ENCODE results near the gene SCNN1G.

SCNN1G gene

DNA sequence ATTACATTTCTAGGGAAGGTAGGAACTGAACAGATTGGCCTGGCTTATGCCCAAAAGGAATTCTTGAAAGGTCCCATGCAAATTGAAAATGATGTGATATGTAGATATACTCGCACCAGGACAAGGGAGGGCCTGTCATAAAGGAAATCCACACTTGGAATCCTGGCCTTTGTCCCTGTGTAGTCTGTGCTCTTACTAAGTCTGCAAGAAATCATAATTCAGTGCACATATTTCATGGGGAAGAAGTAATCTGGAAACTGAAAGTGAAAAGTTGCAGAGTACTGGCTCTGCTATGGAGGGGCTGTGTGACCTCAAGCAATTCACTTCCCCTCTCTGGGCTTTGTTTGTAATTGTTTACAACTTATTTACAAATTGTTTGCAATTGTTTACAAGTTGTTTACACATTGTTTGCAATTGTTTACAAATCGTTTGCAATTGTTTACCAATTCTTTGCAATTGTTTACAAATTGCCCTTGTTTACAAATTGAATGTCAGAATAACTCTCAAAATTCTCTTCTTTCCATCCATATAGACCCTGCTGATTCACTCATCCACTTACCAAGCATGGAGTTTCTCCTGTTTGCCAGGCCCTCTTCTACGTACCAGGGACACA lies 12.9 kb downstream of the SCNN1G start:
- DNase-seq (ENCODE audit: extremely low read depth in 1 of 2, low read depth in 1 of 2), result no peak

DNA sequence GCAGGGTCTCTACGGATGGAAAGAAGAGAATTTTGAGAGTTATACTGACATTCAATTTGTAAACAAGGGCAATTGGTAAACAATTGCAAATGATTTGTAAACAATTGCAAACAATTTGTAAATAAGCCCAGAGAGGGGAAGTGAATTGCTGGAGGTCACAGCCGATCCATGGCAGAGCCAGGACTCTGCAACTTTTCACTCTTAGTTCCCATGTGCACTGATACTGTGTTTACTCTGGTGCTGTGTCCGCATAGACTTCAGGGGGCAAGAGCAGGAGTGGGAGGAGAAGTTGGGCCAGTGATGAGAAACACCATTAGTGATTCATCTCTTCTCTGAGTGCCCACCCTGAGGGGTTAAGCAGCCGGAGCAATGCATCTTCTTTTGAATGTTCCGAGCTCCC lies 14.0 kb downstream of the SCNN1G start:
- no peak for DNase-seq (ENCODE audit: extremely low read depth in 1 of 2, low read depth in 1 of 2)

DNA sequence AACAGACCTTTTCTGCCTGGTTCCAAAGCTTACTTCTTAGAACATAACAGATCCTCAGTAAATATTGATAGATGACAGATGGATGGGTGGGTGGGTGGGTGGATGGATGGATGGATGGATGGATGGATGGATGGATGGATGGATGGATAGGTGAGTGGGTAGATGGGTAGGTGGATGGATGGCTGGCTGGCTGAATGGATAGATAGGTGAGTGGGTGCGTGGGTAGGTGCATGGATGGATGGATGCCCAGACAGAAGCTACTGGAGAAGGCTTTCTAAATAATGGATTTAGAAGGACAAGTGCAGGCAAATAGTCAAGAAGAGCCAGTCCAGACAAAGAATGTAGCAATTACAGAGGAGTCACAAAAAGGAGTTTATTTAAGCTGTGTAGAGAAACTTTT lies 19.6 kb downstream of the SCNN1G start:
- DNase-seq (ENCODE audit: extremely low read depth in 1 of 2, low read depth in 1 of 2), result no peak

DNA sequence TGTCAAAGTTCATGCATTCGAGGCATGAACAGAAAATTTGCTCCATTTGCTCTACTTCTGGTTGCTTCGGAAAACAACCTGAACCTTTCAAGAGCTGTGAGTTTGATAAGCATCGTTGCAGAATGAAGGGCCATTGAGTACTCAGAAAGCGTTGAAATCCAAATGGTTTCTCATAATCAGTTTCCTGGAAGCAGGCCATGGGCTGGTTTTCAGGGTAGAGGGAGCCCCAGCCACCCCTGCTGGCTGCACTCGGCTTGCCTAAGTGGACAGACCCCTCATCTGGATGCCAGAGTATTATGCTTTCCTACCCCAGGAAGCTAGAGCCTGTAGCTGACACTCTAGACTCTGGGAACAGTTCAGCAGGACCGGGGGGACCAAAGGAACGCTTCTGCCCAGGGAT lies 24.4 kb downstream of the SCNN1G start:
- no peak for DNase-seq (ENCODE audit: extremely low read depth in 1 of 2, low read depth in 1 of 2)

DNA sequence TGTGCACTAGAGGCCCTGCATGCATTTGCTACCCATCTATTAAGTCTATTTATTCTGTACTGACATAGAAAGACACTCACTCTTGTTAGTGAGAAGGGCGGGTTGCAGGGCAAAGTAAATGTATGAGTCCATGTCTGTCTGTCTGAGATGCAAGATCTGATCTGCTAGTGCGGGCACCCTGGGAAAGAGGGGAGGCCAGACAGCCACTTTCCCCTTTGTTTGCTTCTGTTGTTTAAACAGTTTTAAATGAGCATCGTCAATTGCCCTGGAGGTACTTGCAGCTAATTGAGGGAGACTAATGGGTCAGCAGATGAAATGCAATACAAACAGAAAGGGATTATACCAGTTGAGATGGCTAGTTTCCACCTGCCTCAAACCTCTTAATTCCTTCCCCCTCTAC lies 24.9 kb downstream of the SCNN1G start:
- DNase-seq (ENCODE audit: extremely low read depth in 1 of 2, low read depth in 1 of 2), result no peak

DNA sequence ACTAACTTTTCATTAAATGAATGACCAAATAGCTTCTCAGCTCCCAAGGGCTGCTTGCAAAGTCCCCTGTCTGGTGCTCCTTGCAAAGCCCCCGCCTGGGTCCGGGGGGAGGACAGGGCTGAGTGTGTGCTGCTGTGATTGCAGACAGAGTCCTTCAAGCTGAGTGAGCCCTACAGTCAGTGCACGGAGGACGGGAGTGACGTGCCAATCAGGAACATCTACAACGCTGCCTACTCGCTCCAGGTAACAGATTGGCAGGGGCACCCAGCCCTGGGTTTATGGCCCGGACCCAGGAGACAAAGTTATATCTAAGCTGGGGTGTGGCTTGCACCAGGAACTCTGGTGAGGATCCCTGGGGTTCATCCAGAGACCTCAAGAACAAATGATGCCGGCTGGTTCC lies 27.1 kb downstream of the SCNN1G start:
- DNase-seq (ENCODE audit: extremely low read depth in 1 of 2, low read depth in 1 of 2), result no peak

DNA sequence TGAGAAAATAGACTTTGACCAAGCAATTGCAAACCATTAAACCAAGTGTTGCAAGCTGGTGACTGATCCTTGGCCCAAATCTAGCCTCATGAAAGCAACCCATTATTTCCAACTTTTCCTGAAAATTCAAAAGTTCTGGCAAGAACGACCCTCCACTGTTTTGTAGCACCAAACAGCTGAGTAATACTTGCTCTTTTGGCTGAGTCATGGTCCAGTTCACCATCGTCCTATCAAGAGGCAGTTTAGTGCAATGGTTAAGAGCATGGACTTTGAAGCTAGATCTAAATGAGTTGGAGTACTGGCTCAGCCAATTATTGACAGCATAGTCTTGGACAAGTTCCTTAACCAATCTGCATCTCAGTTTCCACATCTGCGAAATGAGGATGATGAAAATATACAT lies 31.3 kb downstream of the SCNN1G start:
- DNase-seq (ENCODE audit: extremely low read depth in 1 of 2, low read depth in 1 of 2), result no peak

DNA sequence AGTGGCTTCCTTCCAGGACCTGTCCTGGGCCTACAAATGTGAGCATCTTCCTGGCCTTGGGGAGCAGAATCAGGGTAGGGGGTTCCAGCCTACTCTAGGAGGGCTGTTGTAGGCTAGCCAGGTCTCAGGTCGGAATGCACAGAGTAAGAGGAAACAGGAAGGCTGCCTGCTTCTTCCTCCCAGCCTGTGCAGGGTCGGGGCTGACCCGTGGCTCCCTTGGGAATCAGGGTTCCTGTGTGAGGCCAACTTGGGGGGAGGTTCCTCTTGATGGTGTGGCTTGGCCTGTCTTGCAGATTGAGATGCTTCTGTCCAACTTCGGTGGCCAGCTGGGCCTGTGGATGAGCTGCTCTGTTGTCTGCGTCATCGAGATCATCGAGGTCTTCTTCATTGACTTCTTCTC lies 32.3 kb downstream of the SCNN1G start:
- DNase-seq (ENCODE audit: extremely low read depth in 1 of 2, low read depth in 1 of 2), result no peak

DNA sequence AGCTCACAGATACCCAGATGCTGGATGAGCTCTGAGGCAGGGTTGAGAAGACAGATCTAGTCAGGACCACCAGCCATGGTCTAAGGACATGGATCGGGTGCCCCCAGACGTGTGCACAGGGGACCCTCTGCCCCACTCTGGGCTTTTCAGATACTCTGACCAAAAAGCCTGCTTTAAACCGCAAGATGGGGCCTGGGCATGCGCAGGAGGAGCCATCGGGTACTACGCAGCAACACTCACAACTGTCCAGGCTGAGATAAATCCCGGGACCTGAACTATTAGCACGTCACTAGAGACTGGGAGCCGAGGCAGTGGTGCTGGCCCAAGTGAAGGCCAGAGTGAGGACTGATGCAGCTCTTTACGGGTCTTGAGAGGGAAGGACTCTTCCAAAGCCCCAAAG lies 32.9 kb downstream of the SCNN1G start:
- DNase-seq (ENCODE audit: extremely low read depth in 1 of 2, low read depth in 1 of 2), result no peak

DNA sequence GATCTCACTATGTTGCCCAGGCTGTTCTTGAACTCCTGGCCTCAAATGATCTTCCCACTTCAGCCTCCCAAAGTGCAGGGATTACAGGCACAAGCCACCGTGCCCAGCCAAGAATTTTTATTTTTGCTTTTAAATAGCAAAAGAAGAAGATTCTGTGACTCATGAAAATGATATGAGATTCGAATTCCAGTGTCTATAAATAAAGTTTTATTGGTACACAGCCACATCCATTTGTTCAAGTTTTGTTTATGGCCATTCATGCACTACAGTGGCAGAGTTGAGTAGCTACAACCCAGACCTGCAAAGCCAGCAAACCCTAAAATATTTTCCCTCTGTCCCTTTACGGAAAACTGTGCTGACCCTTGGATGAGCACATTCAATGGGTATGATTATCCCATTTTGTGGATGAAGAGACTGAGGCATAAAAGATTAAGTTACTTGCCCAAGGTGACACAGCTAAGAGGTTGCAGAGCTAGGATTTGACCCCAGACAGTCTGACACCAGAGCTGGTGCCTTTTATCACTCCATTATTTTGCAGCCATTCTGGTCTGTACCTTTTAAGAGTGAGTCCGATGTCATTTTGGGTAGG lies 34.2 kb downstream of the SCNN1G start:
- DNase-seq (ENCODE audit: extremely low read depth in 1 of 2, low read depth in 1 of 2), result no peak

DNA sequence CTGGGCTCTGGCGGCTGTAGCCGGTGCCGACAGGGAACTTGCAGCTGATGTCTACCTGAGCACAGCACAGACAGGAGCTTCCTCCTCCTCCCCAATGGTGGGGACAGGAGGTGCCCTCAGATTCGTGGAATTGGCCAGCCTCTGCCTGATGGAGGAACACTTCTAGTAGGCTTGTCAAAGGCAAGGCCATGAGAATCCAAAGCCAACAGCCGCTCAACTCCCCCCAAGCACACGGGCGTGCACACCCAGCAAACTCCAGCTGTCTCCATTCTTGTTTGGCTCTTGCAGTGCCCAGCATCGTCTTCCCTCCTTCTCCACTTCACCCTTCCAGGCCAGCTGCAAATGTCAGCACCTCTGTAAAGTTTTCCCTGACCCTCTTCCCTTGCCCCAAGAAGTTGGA lies 35.1 kb downstream of the SCNN1G start:
- no peak for DNase-seq (ENCODE audit: extremely low read depth in 1 of 2, low read depth in 1 of 2)

DNA sequence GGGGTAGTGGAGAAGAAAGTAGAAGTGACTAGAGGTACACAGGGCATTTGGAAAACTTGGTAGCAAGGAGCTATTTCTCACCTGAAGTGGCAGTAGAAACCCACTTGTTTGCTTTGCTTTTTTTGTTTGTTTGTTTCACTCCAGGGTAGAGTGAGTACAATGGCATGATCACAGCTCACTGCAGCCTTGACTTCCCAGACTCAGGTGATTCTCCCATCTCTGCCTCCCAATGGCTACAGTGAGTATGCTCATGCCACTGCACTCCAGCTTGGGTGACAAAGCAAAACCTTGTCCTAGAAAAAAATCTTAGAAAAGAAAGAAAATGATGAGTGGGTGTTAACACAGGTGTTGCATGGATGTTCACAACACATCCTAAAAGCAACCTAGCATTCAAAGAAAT lies 40.4 kb downstream of the SCNN1G start:
- no peak for DNase-seq (ENCODE audit: extremely low read depth in 1 of 2, low read depth in 1 of 2)

DNA sequence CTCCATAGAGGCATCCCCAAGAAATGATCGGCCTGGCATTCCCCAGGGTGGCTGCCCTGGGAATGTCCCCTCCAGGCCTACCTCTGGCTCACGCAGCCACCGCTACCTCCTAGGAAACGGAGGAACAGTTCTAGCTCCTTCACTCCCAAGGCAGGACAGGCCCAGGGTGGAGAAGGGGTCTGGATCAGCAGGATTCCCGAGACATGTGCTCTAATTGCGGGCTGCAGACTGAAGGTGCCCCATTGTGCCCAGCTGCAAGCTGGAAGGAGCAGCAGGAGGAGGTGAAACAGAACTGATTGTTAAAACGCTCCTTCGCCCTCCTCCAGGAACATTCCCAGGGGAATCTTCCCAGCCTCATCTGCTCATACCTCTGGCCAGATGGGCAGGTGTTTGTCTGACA lies 40.8 kb downstream of the SCNN1G start:
- no peak for DNase-seq (ENCODE audit: extremely low read depth in 1 of 2, low read depth in 1 of 2)

DNA sequence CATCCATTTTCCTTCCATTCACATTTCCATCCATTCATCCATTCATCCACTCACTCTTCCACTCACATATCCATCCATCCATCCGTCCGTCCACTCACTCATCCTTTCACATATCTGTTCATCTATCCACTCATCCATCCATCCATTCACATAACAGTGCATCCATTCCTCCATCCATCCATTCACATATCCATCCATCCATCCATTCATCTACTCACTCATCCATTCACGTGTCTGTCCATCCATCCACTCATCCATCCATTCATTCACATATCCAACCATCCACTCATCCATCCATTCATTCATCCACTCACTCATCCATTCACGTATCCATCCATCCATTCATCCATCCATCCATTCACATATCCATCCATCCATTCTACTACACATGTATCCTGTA lies 42.6 kb downstream of the SCNN1G start:
- DNase-seq (ENCODE audit: extremely low read depth in 1 of 2, low read depth in 1 of 2), result no peak

DNA sequence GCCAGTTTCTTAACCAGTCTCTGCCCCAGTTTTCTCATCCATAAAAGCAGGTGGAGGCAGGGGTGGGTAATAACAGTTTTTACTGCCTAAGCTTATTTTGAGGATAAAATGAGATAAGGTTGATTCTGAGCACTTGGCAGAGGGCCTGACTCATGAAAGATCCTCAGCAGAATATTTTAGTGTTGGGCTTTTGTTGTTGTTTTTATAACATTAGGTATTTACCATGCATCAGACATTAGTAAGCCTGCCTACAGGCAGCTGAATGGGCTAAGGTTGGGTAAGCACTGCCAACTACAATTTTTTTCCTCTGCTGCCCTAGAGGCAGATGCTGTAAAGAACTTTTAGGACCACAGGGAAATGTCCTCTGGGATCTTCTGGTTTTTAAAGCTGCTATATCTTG lies 43.1 kb downstream of the SCNN1G start:
- DNase-seq (ENCODE audit: extremely low read depth in 1 of 2, low read depth in 1 of 2), result no peak

DNA sequence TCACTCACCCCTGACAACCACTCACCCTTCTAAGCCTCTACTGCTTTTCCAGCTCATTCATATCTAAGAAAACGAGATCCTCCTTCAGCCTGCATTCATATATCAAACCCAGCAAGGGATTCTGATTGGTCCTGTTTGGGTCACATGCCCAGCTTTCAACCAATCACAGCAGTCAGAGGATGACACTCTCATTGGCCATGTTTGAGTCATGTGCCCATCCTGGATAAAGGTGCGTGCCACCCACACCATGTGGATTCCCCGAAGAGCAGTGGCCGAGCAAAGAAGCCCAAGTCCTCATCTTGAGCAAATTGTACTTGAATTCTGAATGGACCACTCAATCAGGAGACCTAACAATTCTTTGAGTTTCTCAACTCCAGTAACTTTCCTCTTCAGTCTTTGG lies 45.0 kb downstream of the SCNN1G start:
- no peak for DNase-seq (ENCODE audit: extremely low read depth in 1 of 2, low read depth in 1 of 2)

DNA sequence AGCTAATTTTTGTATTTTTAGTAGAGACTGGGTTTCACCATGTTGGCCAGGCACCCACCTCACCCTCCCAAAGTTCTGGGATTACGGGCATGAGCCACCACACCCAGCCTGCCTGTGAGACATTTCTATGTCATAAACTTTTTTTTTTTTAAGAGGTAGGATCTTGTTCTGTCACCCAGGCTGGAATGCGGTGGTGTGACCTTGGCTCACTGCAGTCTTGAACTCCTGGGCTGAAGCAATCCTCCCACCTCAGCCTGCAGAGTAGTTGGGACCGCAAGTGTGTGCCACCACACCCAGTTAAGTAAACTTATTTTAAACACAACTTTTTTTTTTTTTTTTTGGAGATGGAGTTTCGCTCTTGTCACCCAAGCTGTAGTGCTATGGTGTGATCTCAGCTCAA lies 47.2 kb downstream of the SCNN1G start:
- DNase-seq (ENCODE audit: extremely low read depth in 1 of 2, low read depth in 1 of 2), result no peak

DNA sequence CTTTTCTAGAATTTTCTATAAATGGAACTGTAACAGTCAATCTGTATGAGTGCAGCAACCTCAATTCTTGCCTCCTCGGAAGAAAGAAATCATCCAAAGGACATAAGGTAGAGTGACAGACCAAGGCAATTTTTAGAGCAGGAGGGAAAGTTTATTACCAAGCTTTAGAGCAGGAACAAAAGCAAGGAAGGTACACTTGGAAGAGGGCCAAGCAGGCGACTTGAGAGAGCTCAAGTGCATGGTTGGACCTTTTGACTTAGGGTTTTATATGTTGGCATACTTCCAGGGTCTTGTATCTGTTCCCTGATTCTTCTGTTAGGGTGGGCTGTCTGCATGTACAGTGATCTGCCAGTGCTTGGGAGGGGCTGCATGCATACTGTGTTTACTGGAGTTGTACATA lies 50.3 kb downstream of the SCNN1G start:
- DNase-seq (ENCODE audit: extremely low read depth in 1 of 2, low read depth in 1 of 2), result no peak

DNA sequence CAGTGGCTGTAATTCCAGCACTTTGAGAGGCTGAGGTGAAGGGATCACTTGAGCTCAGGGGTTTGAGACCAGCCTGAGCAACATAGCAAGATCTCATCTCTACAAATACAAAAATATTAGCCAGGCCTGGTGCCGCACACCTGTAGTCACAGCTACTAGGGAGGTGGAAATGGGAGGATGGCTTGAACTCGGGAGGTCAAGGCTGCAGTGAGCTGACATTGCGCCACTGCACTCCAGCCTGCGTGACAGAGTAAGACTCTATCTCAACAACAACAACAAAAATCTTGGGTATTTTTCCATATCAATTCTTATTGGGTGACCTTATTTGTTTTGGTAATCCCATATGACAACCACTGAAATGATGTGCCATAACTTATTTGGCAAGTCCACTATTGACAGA lies 52.6 kb downstream of the SCNN1G start:
- DNase-seq (ENCODE audit: extremely low read depth in 1 of 2, low read depth in 1 of 2), result no peak

DNA sequence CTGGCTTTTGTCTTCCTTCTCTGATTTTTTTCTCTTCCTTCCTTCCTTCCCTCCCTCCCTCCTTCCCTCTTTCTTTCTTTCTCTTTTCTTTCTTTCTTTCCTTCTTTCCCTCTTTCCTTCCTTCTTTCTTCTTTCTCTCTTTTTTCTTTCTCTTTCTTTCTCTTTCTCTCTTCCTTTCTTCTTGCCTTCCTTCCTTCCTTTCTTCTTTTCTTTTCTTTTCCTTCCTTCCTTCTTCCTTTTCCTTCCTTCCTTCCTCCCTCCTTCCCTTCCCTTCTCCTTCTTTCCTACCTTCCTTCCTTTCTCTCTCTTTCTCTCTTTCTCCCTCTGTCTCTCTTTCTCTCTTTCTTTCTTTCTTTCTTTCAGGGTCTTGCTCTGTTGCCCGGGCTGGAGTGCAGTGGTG lies 54.4 kb downstream of the SCNN1G start:
- no peak for DNase-seq (ENCODE audit: extremely low read depth in 1 of 2, low read depth in 1 of 2)

DNA sequence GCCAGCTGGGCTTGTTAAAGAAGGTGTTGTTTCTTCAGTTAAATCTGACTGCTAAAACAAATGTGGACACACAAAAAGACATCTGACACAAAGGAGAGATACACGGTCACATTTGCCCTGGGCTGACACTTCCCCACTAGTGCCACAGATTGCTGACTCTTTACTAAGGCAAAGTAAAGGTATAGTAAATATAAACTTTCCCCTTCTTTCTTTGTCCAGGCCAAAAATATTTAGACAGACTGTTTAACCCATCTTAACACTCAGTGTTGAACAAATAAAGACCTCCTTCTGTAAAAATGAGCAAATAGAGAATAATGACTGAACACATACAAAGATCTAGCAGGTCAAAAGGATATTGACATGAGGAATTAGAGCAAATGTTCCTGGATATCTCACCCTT lies 58.4 kb downstream of the SCNN1G start:
- no peak for DNase-seq (ENCODE audit: extremely low read depth in 1 of 2, low read depth in 1 of 2)

DNA sequence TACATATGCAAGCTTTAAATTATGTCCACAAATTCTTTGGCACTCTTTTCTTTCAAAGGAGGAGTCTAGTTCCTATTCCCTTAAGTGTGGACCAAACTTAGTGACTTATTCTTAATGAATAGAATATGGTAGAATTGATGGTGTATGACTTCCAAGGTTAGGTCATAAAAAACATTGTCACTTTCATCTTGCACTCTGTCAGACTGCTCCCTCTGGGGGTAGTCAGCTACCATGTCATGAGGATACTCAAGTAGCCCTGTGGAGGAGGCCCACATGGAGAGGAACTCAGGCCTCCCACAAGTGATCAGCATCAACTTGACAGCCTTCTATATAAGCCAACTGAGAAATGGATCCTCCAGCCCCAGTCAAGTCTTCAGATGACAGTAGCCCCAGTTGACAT lies 61.6 kb downstream of the SCNN1G start:
- no peak for DNase-seq (ENCODE audit: extremely low read depth in 1 of 2, low read depth in 1 of 2)

DNA sequence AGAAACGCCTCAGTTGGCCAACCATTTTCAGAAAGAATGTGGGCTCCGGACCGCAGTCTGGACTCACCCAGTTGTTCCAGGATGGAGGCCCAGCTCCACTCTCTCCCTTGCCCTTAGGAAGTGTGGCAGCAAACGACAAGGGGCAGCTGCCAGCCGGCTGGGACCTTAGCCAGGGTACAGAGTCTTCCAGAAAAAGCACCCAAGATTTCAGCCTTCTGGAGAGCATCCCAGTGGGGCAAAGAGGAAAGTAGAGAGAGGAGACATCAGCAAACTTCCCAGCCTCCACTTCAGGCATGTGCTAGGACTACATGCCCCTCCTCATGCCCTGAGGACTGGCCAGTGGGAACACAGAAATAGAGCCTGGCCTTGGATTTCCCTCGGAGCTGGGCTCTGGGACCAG lies 62.7 kb downstream of the SCNN1G start:
- no peak for DNase-seq (ENCODE audit: extremely low read depth in 1 of 2, low read depth in 1 of 2)
